Adrenal gland (tissue), 5 donors: ENCODE results near the gene TEFM.

Experiments
- POLR2A ChIP-seq, 2 donors: fragments of 450-650 bp; IDR thresholded peaks; one replicate each; pipeline ENCODE4 v1.6.1; 2017; ENCODE audit warnings: antibody characterized with exemption in 2 of 2, mild to moderate bottlenecking in 2 of 2, moderate library complexity in 1 of 2
- TF ChIP-seq, protein P1 (sequence below), 6 experiments: fragments of 450-650 bp in 4 of 6; fragments of 200-600 bp in 2 of 6; sonication (generic) in 1 of 6; IDR thresholded peaks; 1 replicate in 5 of 6; 2 replicates in 1 of 6; pipeline versions ENCODE4 v1.5.1 to v1.8.0; 2016 to 2021; ENCODE audit warnings: antibody characterized with exemption in 6 of 6, mild to moderate bottlenecking in 2 of 6, moderate library complexity in 1 of 6
- donor health status: DM: no; HTN: no; CAD: no.

DNA sequence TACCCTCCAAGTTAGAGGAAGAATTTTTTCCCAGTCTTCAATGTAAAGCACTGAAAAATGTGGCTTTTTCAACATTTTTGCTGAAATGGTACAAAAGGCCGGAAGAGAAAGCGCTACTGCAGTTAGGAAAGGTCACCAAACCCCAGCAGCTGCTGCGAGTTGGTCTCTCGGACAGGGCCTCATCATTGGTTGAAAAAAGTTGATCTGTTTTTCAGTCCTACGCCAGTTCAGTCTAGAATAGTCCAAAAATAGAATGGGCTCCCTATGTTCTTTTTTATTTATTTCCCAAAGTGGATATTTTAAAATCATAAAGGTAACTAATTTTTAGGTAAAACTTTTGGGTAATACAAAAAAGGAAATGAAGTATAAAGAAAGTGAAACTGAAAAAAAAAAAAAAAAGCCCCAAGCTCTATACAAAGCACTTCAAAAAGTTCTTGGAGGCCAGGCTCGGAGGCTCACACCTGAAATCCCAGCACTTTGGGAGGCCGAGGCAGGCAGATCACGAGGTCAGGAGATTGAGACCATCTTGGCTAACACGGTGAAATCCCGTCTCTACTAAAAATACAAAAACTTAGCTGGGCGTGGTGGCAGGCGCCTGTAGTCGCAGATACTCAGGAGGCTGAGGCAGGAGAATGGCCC lies 33.1 kb upstream of the TEFM start:
- TF ChIP-seq POLR2A (IDR thresholded peaks at IDR 0.05): no peak
- TF ChIP-seq, protein P1, sequence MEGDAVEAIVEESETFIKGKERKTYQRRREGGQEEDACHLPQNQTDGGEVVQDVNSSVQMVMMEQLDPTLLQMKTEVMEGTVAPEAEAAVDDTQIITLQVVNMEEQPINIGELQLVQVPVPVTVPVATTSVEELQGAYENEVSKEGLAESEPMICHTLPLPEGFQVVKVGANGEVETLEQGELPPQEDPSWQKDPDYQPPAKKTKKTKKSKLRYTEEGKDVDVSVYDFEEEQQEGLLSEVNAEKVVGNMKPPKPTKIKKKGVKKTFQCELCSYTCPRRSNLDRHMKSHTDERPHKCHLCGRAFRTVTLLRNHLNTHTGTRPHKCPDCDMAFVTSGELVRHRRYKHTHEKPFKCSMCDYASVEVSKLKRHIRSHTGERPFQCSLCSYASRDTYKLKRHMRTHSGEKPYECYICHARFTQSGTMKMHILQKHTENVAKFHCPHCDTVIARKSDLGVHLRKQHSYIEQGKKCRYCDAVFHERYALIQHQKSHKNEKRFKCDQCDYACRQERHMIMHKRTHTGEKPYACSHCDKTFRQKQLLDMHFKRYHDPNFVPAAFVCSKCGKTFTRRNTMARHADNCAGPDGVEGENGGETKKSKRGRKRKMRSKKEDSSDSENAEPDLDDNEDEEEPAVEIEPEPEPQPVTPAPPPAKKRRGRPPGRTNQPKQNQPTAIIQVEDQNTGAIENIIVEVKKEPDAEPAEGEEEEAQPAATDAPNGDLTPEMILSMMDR (IDR thresholded peaks at IDR 0.05): no peak
